Pancreas (tissue), 10 donors: ENCODE results near the gene DACH1. TPM values are rescaled to one million over a fixed set of nuclear protein-coding genes. Genes with fewer than 3 reads are reported as not detected.

ENCODE experiments used
- ATAC-seq, 4 donors: fragments of 200-7000 bp; cut with Tn5 transposase; one replicate each; pipeline versions ENCODE4 v1.8.0 to v1.9.1; 2020; ENCODE audit warnings: mild to moderate bottlenecking in 4 of 4, moderate library complexity in 4 of 4
- DNase-seq, 6 donors: peaks; one replicate each; pipeline ENCODE4 v3.0.0-alpha.2; 2020
- FAIRE-seq: peaks from 2 replicates; lab custom pipeline; 2012; peaks lifted over from hg19 to GRCh38; lab: Jason Lieb, UNC
- H3K27ac ChIP-seq, 4 donors: fragments of 200-600 bp; sonication (generic); 1 replicate in 3 of 4; 2 replicates in 1 of 4; pipeline versions ENCODE4 v1.5.0 to v1.8.0; 2020
- H3K27me3 ChIP-seq, 4 donors: fragments of 200-600 bp; one replicate each; pipeline ENCODE4 v1.8.0; 2021
- H3K36me3 ChIP-seq, 3 donors: fragments of 200-600 bp; sonication (generic) in 1 of 3; one replicate each; pipeline versions ENCODE4 v1.5.0 to v1.8.0; 2020 to 2021
- H3K4me1 ChIP-seq, 3 donors: fragments of 200-600 bp; one replicate each; pipeline ENCODE4 v1.8.0; 2021
- H3K4me3 ChIP-seq, 4 donors: fragments of 200-600 bp; sonication (generic) in 2 of 4; one replicate each; pipeline versions ENCODE4 v1.5.0 to v1.8.0; 2020 to 2021
- H3K9me3 ChIP-seq, 4 donors: fragments of 200-600 bp; one replicate each; pipeline ENCODE4 v1.8.0; 2021
- WGBS, 2 donors: extraction: QIAGEN DNeasy Blood & Tissue Kit; methylation state at CpG; one replicate each; pipeline ENCODE4 v1.1.7; 2013; 5-methylcytosine and 5-hydroxymethylcytosine counted together
- intact Hi-C, 3 donors: fragments of 100-400 bp; cut with DNase I; formaldehyde crosslinking; loops; one replicate each; pipeline versions ENCODE4 v1.11.1 to v1.14.2; 2022
- polyA plus RNA-seq, 2 donors: library from polyadenylated mRNA; stranded (reverse); fragments of 200-250 nt; gene quantifications; one replicate each; pipeline ENCODE4 v1.2.3, GENCODE V29; 2013
- total RNA-seq, 6 donors: library from RNA; stranded (reverse); fragmentation: NEBNext Ultra II Directional in 4 of 6; extraction: Animal tissue kit (Norgen Biotek cat#: 25700) in 4 of 6; gene quantifications; one replicate each; pipeline versions ENCODE4 v1.2.1 to v1.2.4, GENCODE V29; 2021 to 2023
- TF ChIP-seq, protein P1 (sequence below), 4 donors: fragments of 200-600 bp; sonication (generic) in 3 of 4; IDR thresholded peaks; one replicate each; pipeline versions ENCODE4 v1.5.0 to v1.8.0; 2021; ENCODE audit warnings: antibody characterized with exemption in 4 of 4
- donor health status: healthy with polysubstance abuse.
- donor health status: DM: no; HTN: no; CAD: no; lungs with moderate emphysema.
- donor health status: DM: no; HTN: no; CAD: no.
- donor health status: control.
- donor health status: control.
- donor health status: Bipolar disorder and iron deficiency.
- donor health status: DM: yes; HTN: yes; CAD: no.
- donor health status: DM: no; HTN: no; CAD: no.
- donor health status: DM: no; HTN: no; CAD: no.
- donor health status: DM: yes; HTN: yes; CAD: no.

The DACH1 gene
- total and polyA plus RNA-seq, 8 donors = 0.73 to 5.5 (median 1.7) TPM

DNA sequence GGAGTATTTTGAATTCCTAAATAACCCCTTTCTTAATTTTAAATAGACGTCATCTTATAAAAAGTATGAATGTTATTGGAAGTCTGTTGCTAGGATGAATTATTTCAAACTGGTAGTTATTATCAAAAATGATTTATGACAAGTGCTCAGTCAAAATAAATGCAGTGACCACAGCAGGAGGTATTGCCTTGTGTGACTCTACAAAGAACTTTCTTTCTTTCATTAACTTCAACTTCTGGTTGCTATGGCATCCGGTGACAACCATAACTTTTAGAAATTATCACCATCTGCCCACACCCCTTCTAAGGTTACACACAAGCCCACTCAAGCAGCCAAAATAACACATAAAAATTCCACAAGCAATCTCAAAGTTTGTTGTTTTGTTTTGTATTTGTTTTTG is 189.9 kb downstream of the DACH1 start:
- Histone ChIP-seq H3K27me3 (no peaks in the 10 kb centered on the region), H3K27ac (no peak overlapping the region), H3K9me3 (no peaks in the 10 kb centered on the region), H3K36me3 (no peaks in the 10 kb centered on the region), H3K4me3 (no peak overlapping the region), H3K4me1 (no peaks in the 10 kb centered on the region)
- WGBS, 2 donors = 49 to 55% methylated on average over 2 of the region's 2 CpGs
- intact Hi-C loops = no loop called here
- no peak for ATAC-seq
- TF ChIP-seq, protein P1, sequence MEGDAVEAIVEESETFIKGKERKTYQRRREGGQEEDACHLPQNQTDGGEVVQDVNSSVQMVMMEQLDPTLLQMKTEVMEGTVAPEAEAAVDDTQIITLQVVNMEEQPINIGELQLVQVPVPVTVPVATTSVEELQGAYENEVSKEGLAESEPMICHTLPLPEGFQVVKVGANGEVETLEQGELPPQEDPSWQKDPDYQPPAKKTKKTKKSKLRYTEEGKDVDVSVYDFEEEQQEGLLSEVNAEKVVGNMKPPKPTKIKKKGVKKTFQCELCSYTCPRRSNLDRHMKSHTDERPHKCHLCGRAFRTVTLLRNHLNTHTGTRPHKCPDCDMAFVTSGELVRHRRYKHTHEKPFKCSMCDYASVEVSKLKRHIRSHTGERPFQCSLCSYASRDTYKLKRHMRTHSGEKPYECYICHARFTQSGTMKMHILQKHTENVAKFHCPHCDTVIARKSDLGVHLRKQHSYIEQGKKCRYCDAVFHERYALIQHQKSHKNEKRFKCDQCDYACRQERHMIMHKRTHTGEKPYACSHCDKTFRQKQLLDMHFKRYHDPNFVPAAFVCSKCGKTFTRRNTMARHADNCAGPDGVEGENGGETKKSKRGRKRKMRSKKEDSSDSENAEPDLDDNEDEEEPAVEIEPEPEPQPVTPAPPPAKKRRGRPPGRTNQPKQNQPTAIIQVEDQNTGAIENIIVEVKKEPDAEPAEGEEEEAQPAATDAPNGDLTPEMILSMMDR (IDR thresholded peaks at IDR 0.05) = no peak
- DNase-seq = no peak
- no peak for FAIRE-seq

DNA sequence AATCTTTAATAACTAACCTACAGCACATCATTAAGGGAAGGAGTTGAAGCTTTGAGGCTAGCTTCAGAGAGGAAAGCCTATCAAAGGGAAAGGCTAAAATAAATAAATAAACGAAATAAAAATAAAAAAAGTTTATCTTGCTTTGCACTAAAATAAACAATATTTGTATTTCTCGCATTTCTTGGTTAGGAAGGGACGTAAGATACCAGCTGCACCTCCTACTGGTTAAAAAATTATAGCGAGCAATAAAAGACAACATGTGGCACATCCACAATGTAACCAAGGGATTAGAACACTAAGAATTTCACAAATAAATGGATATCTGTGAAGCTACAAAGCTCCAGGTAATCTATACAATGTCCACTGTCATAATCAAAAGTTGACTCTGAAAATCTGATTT is 194.5 kb downstream of the DACH1 start:
- no peak for ATAC-seq
- no peak for DNase-seq
- Histone ChIP-seq H3K4me1 (no peaks in the 10 kb centered on the region), H3K27me3 (no peaks in the 10 kb centered on the region), H3K9me3 (no peaks in the 10 kb centered on the region), H3K27ac (no peak overlapping the region), H3K36me3 (no peaks in the 10 kb centered on the region), H3K4me3 (no peak overlapping the region)
- no peak for FAIRE-seq
- WGBS, 2 donors = 48 to 53% methylated on average over 4 of the region's 4 CpGs
- intact Hi-C loops = no loop called here
- TF ChIP-seq, protein P1 (IDR thresholded peaks at IDR 0.05) = no peak

DNA sequence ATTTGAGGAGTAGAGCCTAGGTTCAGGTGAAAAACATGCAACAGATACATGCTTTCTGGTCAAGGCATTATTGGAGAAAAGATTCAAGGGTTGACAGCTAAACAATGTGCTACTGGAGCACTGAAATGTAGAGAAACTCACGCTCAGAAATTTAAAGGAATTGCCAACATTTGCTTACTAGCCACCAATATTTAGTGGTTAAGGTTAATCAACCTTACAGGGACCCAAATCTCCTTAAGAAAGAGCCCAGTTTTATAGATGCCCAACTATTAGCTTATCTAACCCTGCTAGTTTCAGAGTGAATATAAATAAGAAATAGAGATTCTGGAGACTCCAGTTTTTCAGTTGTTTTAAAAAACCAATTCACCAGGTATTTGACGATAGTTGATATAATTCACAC is 203.6 kb downstream of the DACH1 start:
- H3K27me3 ChIP-seq = no peaks in the 10 kb centered on the region
- FAIRE-seq (no peak), ATAC-seq (no peak), DNase-seq (no peak)
- H3K4me3 ChIP-seq = no peak overlapping the region
- H3K36me3 ChIP-seq = no peaks in the 10 kb centered on the region
- H3K4me1 ChIP-seq = no peaks in the 10 kb centered on the region
- intact Hi-C loops = no loop called here
- H3K9me3 ChIP-seq = no peaks in the 10 kb centered on the region
- H3K27ac ChIP-seq = no peak overlapping the region
- 85% methylated on average over 2 of the region's 2 CpGs for WGBS, 2 donors
- TF ChIP-seq, protein P1 (IDR thresholded peaks at IDR 0.05) = no peak

DNA sequence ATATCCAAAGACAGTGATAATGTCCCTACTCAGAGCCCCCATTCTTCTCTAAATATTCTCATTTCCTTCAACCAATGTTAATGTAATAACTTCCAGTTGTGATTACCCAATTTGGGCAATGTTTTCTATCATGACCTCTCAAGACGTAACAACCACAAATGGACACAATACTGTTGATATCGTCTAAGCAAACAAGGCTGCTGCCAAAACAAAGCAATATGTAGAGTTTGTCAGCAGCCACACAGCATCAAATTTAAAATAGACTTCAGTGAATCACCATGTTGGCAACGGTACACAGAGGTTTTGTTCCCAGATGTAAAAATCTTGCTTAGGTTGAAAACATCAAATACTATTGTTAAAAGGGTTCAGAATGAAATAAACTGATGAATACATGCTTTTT is 205.1 kb downstream of the DACH1 start:
- H3K4me1 ChIP-seq = no peaks in the 10 kb centered on the region

DNA sequence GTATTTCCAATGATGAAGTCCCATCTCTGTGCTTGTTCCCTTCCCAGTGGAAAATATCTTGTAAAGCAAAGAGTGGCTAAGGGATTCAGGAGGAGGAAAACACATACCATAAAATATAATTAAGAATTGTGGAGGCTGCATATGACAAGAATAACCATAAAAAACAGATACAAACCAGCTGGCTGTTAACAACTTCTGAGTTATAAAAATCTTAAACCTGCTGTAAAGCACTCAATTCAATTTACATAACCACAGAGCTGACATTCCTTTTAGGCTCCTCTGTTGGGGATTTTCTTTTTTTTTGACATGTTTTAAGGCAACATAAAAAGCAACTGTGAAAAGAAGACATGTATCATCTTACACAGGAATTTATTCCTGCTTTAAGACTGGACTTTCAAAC is 207.6 kb downstream of the DACH1 start:
- DNase-seq (no peak), FAIRE-seq (no peak), ATAC-seq (no peak)
- H3K4me1 ChIP-seq = no peaks in the 10 kb centered on the region
- no peaks in the 10 kb centered on the region for H3K36me3 ChIP-seq
- no peaks in the 10 kb centered on the region for H3K9me3 ChIP-seq
- no peak overlapping the region for H3K27ac ChIP-seq
- no peak overlapping the region for H3K4me3 ChIP-seq
- intact Hi-C loops = no loop called here
- H3K27me3 ChIP-seq = no peaks in the 10 kb centered on the region
- TF ChIP-seq, protein P1 (IDR thresholded peaks at IDR 0.05) = no peak

More for the DNA sequence above, 205.1 kb downstream of the DACH1 start:
- H3K27me3 ChIP-seq = no peaks in the 10 kb centered on the region
- DNase-seq (no peak), ATAC-seq (no peak), FAIRE-seq (no peak)
- H3K27ac ChIP-seq = no peak overlapping the region
- TF ChIP-seq, protein P1 (IDR thresholded peaks at IDR 0.05) = no peak
- H3K9me3 ChIP-seq = no peaks in the 10 kb centered on the region
- whole genome bisulfite sequencing, 2 donors = 36 to 58% methylated on average over 3 of the region's 3 CpGs
- no peaks in the 10 kb centered on the region for H3K36me3 ChIP-seq
- no peak overlapping the region for H3K4me3 ChIP-seq
- intact Hi-C loops = no loop called here
